ENCODE measurements around the gene ZNF394.

ZNF394 gene

DNA sequence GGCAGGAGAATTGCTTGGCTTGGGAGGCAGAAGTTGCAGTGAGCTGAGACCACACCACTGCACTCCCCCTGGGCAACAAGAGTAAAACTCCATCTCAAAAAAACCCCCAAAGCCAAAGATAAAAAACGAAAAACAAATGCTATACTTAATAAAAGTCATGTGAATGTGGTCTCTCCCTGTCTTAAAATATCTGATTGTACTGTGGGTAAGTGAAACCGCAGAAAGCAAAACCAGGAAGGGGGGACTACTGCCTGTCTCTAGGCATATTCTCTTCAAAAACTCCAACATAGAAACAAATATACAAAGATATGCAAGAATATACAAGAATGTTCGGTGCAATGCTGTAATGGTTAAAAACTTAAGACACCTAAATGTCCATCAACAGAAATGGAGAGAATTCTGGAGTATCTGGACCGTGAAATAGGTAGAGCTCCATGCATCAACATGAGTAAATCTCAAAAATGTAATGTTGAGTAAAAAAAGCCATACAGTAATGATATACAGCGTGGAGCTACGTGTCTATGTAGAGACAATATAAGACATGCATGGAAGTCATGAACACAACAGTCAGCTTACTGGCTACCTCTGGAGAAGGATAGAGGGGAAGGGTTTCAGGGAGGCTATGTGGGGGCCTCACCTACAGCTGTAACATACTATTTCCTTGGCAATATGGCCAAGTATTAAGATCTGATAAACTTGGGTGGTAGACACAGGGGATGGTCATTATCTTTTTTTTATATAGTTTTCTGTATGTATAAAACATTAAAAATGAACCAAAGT, 2.1 kb downstream of the ZNF394 start:
- peaks cover 23% of the 10 kb centered on the region for H3K36me3 ChIP-seq (replicated peaks; ENCODE audit: insufficient read depth, low read length)
- TF ChIP-seq EZH2 (optimal IDR thresholded peaks at IDR 0.05; ENCODE audit: low read depth, low read length) = no peak
- no peak for TF ChIP-seq EZH2phosphoT487 (IDR thresholded peaks at IDR 0.05; ENCODE audit: low read length)
- TF ChIP-seq, protein P1, sequence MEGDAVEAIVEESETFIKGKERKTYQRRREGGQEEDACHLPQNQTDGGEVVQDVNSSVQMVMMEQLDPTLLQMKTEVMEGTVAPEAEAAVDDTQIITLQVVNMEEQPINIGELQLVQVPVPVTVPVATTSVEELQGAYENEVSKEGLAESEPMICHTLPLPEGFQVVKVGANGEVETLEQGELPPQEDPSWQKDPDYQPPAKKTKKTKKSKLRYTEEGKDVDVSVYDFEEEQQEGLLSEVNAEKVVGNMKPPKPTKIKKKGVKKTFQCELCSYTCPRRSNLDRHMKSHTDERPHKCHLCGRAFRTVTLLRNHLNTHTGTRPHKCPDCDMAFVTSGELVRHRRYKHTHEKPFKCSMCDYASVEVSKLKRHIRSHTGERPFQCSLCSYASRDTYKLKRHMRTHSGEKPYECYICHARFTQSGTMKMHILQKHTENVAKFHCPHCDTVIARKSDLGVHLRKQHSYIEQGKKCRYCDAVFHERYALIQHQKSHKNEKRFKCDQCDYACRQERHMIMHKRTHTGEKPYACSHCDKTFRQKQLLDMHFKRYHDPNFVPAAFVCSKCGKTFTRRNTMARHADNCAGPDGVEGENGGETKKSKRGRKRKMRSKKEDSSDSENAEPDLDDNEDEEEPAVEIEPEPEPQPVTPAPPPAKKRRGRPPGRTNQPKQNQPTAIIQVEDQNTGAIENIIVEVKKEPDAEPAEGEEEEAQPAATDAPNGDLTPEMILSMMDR (IDR thresholded peaks at IDR 0.05; ENCODE audit: low read length) = no peak

DNA sequence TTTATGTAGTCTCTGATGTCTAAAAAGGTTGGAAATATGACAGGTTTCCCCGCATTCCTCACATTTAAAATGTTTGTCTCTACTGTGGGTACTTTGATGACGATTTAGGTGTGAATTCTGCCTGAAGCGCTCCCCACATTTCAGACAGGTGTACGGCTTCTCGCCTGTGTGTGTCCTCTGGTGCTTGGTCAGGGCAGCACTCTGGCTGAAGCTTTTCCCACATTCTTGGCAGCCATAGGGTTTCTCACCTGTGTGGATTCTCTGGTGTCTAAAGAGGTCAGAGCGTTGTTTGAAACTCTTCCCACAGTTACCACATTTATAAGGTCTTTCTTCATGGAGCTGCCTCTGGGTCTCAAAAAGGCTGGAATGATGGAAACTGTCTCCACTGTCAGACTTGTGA, 6.3 kb downstream of the ZNF394 start:
- H3K9ac ChIP-seq (ENCODE audit: low read length) = no peak overlapping the region
- H3F3A ChIP-seq (ENCODE audit: insufficient read depth, low read length) = no peaks in the 10 kb centered on the region; the same call in 1 of the 2 replicates
- no peaks in the 10 kb centered on the region; the same call in 1 of the 2 replicates for H3K9me3 ChIP-seq (replicated peaks; ENCODE audit: insufficient read depth, low read length)
- no peaks in the 10 kb centered on the region for H3K9me2 ChIP-seq (replicated peaks; ENCODE audit: insufficient read depth, low read length)
- H3K27ac ChIP-seq (ENCODE audit: low read length) = no peak overlapping the region
- peaks cover 28% of the 10 kb centered on the region for H3K36me3 ChIP-seq (replicated peaks; ENCODE audit: insufficient read depth, low read length)
- H3K4me1 ChIP-seq (ENCODE audit: low read length) = no peaks in the 10 kb centered on the region
- no peak for DNase-seq
- H3K4me2 ChIP-seq (ENCODE audit: low read depth, low read length) = no peak overlapping the region
- peaks cover 63% of the 10 kb centered on the region for H3K79me2 ChIP-seq (ENCODE audit: low read length)
- TF ChIP-seq EZH2 (optimal IDR thresholded peaks at IDR 0.05; ENCODE audit: low read depth, low read length) (no peak), EZH2phosphoT487 (IDR thresholded peaks at IDR 0.05; ENCODE audit: low read length) (no peak)
- TF ChIP-seq, protein P1 (IDR thresholded peaks at IDR 0.05; ENCODE audit: low read length) = no peak
- H2AFZ ChIP-seq (ENCODE audit: low read length) = no peak overlapping the region
- H3K27me3 ChIP-seq (replicated peaks; ENCODE audit: insufficient read depth, low read length) = no peaks in the 10 kb centered on the region
- H4K20me1 ChIP-seq (ENCODE audit: insufficient read depth, low read length) = no peaks in the 10 kb centered on the region
- H3K4me3 ChIP-seq (ENCODE audit: low read length) = no peak overlapping the region

More for the DNA sequence above, 2.1 kb downstream of the ZNF394 start:
- Histone ChIP-seq H3K27ac (ENCODE audit: low read length) (peak overlapping the region; percentile 71; the same call in 1 of the 2 replicates), H4K20me1 (ENCODE audit: insufficient read depth, low read length) (no peaks in the 10 kb centered on the region), H2AFZ (ENCODE audit: low read length) (no peak overlapping the region), H3K9ac (ENCODE audit: low read length) (peak overlapping the region; percentile 94; the same call in 1 of the 2 replicates), H3K4me3 (ENCODE audit: low read length) (peak overlapping the region; percentile 96), H3K9me3 (replicated peaks; ENCODE audit: insufficient read depth, low read length) (no peaks in the 10 kb centered on the region; the same call in 1 of the 2 replicates), H3K9me2 (replicated peaks; ENCODE audit: insufficient read depth, low read length) (no peaks in the 10 kb centered on the region), H3K79me2 (ENCODE audit: low read length) (peaks cover 75% of the 10 kb centered on the region), H3K4me1 (ENCODE audit: low read length) (no peaks in the 10 kb centered on the region), H3K4me2 (ENCODE audit: low read depth, low read length) (peak overlapping the region; percentile 62), H3K27me3 (replicated peaks; ENCODE audit: insufficient read depth, low read length) (no peaks in the 10 kb centered on the region), H3F3A (ENCODE audit: insufficient read depth, low read length) (peaks cover 8% of the 10 kb centered on the region)
- DNase-seq = no peak

DNA sequence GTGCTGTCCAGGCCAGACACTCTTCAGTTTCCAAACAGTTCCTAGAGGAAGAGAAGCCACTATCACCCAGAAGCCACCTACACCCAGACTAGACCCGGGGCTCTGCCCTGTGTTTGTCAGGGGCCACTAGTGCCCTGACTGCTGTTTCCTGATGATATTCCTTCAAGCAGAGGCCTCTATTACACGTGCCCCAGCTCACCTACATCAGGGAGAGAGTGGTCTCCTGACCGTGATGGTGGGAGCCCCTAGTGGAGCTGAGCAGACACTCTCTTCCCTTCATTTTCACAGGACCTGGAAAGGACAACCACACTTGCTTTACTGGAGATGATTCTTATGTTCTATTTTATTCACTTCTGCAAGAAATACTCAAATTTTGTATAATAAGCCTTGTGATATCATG, 9.2 kb downstream of the ZNF394 start:
- H3K4me1 ChIP-seq (ENCODE audit: low read length) = no peaks in the 10 kb centered on the region
- no peaks in the 10 kb centered on the region for H3K27me3 ChIP-seq (replicated peaks; ENCODE audit: insufficient read depth, low read length)
- H3K9me3 ChIP-seq (replicated peaks; ENCODE audit: insufficient read depth, low read length) = no peaks in the 10 kb centered on the region; the same call in 1 of the 2 replicates
- H3K9ac ChIP-seq (ENCODE audit: low read length) = no peak overlapping the region
- no peak overlapping the region for H2AFZ ChIP-seq (ENCODE audit: low read length)
- no peaks in the 10 kb centered on the region for H4K20me1 ChIP-seq (ENCODE audit: insufficient read depth, low read length)
- no peak overlapping the region for H3K4me3 ChIP-seq (ENCODE audit: low read length)
- TF ChIP-seq, protein P1 (IDR thresholded peaks at IDR 0.05; ENCODE audit: low read length) = no peak
- no peak for TF ChIP-seq EZH2phosphoT487 (IDR thresholded peaks at IDR 0.05; ENCODE audit: low read length)
- no peak overlapping the region for H3K27ac ChIP-seq (ENCODE audit: low read length)
- peaks cover 35% of the 10 kb centered on the region for H3K79me2 ChIP-seq (ENCODE audit: low read length)
- DNase-seq = no peak
- no peaks in the 10 kb centered on the region; the same call in 1 of the 2 replicates for H3F3A ChIP-seq (ENCODE audit: insufficient read depth, low read length)
- no peak overlapping the region for H3K4me2 ChIP-seq (ENCODE audit: low read depth, low read length)
- H3K36me3 ChIP-seq (replicated peaks; ENCODE audit: insufficient read depth, low read length) = peaks cover 20% of the 10 kb centered on the region
- H3K9me2 ChIP-seq (replicated peaks; ENCODE audit: insufficient read depth, low read length) = no peaks in the 10 kb centered on the region

Data from MM.1S (cell line).